CMK (cell line): ENCODE data around the gene ARL13B.

Source experiments
- DNase-seq: peaks from one replicate; pipeline ENCODE4 v3.0.0-alpha.2; 2010; ENCODE audit warnings: low read depth

The ARL13B gene

DNA sequence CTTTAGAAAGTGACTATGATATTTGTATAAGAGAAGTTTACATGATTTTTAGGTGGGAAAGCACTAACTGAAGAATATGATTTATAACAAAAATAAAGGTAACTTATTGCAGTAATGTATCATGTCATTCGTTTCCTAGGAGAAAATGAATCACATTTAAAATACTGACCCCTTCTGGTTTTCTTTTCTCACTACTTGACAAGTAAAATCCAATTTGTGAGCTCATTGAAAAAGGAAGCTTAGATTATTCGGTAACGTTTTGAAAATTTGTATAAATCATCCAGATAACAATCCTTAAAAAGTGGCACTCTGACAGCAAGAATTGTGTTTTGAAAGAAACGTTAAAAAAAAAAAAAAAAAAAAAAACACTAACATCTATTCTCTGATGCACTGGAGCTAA is 121.9 kb downstream of the ARL13B start:
- no peak for DNase-seq
